Hematopoietic multipotent progenitor cell treated with erythropoietin and hydrocortisone succinate and interleukin-3 and kit ligand, for 15 days (in vitro differentiated cells): ENCODE data around the gene RAB38.

Experiments used
- DNase-seq: peaks from one replicate; pipeline ENCODE4 v3.0.0-alpha.2; 2015; ENCODE audit warnings: low spot score

Gene RAB38

GRCh38 chr11:88174709-88175568 lies at the start of gene RAB38:
Gene RAB38, minus strand, starts transcription at chr11:88175443. Its CDS starts 59 bp downstream, at chr11:88175384.
- peak; percentile 4 for DNase-seq

- DNase-seq: no peak
These were observed 38.2 kb upstream of the RAB38 start for GRCh38 chr11:88213406-88213805.

GRCh38 chr11:88212300-88212699 lies 37.1 kb upstream of the RAB38 start:
- DNase-seq: no peak

GRCh38 chr11:88208745-88209144 lies 33.5 kb upstream of the RAB38 start:
- no peak for DNase-seq

GRCh38 chr11:88206751-88207150 lies 31.5 kb upstream of the RAB38 start:
- no peak for DNase-seq

- no peak for DNase-seq
These were observed 29.1 kb upstream of the RAB38 start for GRCh38 chr11:88204353-88204752.

GRCh38 chr11:88203604-88204003 lies 28.4 kb upstream of the RAB38 start:
- no peak for DNase-seq

GRCh38 chr11:88202498-88202897 lies 27.3 kb upstream of the RAB38 start:
- DNase-seq: no peak

GRCh38 chr11:88196393-88196792 lies 21.1 kb upstream of the RAB38 start:
- DNase-seq: no peak

- no peak for DNase-seq
These were observed 20.7 kb upstream of the RAB38 start for GRCh38 chr11:88195908-88196307.

GRCh38 chr11:88194990-88195389 lies 19.7 kb upstream of the RAB38 start:
- no peak for DNase-seq

- no peak for DNase-seq
These were observed 18.0 kb upstream of the RAB38 start for GRCh38 chr11:88193278-88193677.

- no peak for DNase-seq
These were observed 13.7 kb upstream of the RAB38 start for GRCh38 chr11:88188932-88189253.

- DNase-seq: no peak
These were observed 13.1 kb upstream of the RAB38 start for GRCh38 chr11:88188251-88188931.

- DNase-seq: no peak
These were observed 8.0 kb upstream of the RAB38 start for GRCh38 chr11:88183233-88183632.

- DNase-seq: no peak
These were observed 6.5 kb upstream of the RAB38 start for GRCh38 chr11:88181776-88182175.

GRCh38 chr11:88179971-88180629 lies 4.9 kb upstream of the RAB38 start:
- no peak for DNase-seq

- no peak for DNase-seq
These were observed 3.9 kb upstream of the RAB38 start for GRCh38 chr11:88179141-88179540.

GRCh38 chr11:88178191-88178590 lies 2.9 kb upstream of the RAB38 start:
- no peak for DNase-seq

- DNase-seq: no peak
These were observed 379 bp upstream of the RAB38 start for GRCh38 chr11:88175569-88176075.

- no peak for DNase-seq
These were observed 1.3 kb downstream of the RAB38 start for GRCh38 chr11:88173956-88174355.

GRCh38 chr11:88171982-88172381 lies 3.3 kb downstream of the RAB38 start:
- DNase-seq: no peak

- DNase-seq: no peak
These were observed 4.6 kb downstream of the RAB38 start for GRCh38 chr11:88170673-88171072.
